ENCODE measurements around the gene PPP1R2C. TPM values are rescaled to one million over a fixed set of nuclear protein-coding genes. Genes with fewer than 3 reads are reported as not detected.

The PPP1R2C gene
- total RNA-seq, 2 experiments from 2014 or later = not detected

- no peak overlapping the region for H3K4me3 Mint-ChIP-seq
- H3K27ac Mint-ChIP-seq = no peak overlapping the region
- CTCF ChIA-PET = no interaction called here
- H3K9me3 Mint-ChIP-seq = no peaks in the 10 kb centered on the region
- peaks cover 6% of the 10 kb centered on the region for H3K4me1 Mint-ChIP-seq
- POLR2A ChIA-PET = no interaction called here
- H3K36me3 Mint-ChIP-seq (ENCODE audit: low read depth) = no peaks in the 10 kb centered on the region
- no peaks in the 10 kb centered on the region for H3K27me3 Mint-ChIP-seq
- no peak for DNase-seq
Observed at GRCh38 chrX:42735250-42735649, 42.7 kb downstream of the PPP1R2C start.

GRCh38 chrX:42732506-42732905, 45.5 kb downstream of the PPP1R2C start:
- Mint-ChIP-seq H3K36me3 (ENCODE audit: low read depth) (no peaks in the 10 kb centered on the region), H3K27me3 (no peaks in the 10 kb centered on the region), H3K27ac (no peak overlapping the region), H3K9me3 (no peaks in the 10 kb centered on the region), H3K4me1 (no peaks in the 10 kb centered on the region), H3K4me3 (no peak overlapping the region)
- ChIA-PET POLR2A (no interaction called here), CTCF (no interaction called here)
- DNase-seq = no peak

Data from activated CD4-positive, alpha-beta memory T cell treated with anti-CD3 and anti-CD28 coated beads, Interleukin-2, amount 10 ng/mL, durations not matched to agents 7 days and 5 days (primary cell).